K562 (cell line): ENCODE results near the gene TRPV5. TPM values are rescaled to one million over a fixed set of nuclear protein-coding genes. Genes with fewer than 3 reads are reported as not detected.

Experiments
- ATF6 ChIP-seq: sonication (generic); formaldehyde crosslinking; IDR thresholded peaks from 2 replicates; pipeline ENCODE4 v1.4.0; 2020; ENCODE audit warnings: mild to moderate bottlenecking, missing genetic modification reagents
- CBX2 ChIP-seq: fragments of 200-600 bp; sonication (generic); IDR thresholded peaks from one replicate; pipeline ENCODE4 v1.6.1; 2012; ENCODE audit warnings: mild to moderate bottlenecking, low read length, inconsistent platforms; ENCODE audit not compliant: insufficient read depth, poor library complexity, severe bottlenecking
- GTF3C2 ChIP-seq: IDR thresholded peaks from 3 replicates; pipeline ENCODE4 v1.6.1; 2011; ENCODE audit warnings: borderline replicate concordance, mild to moderate bottlenecking, moderate library complexity; ENCODE audit not compliant: insufficient read length; ENCODE audit errors: extremely low read depth
- HEY1 ChIP-seq: fragments of 250-450 bp; sonication (Bioruptor Pico); IDR thresholded peaks from 2 replicates; pipeline ENCODE4 v1.5.0; 2020; ENCODE audit warnings: mild to moderate bottlenecking, moderate library complexity, borderline replicate concordance
- HOMEZ ChIP-seq: fragments of 250-450 bp; sonication (Bioruptor Pico); IDR thresholded peaks from 2 replicates; pipeline ENCODE4 v1.4.0; 2020; ENCODE audit warnings: mild to moderate bottlenecking, moderate library complexity
- KDM1A ChIP-seq, 2 experiments: fragments of 450-650 bp; IDR thresholded peaks; 2 replicates each; pipeline ENCODE4 v1.6.1; 2016; ENCODE audit warnings: mild to moderate bottlenecking in 2 of 2
- MITF ChIP-seq: IDR thresholded peaks from 2 replicates; pipeline ENCODE4 v1.6.1; 2014; ENCODE audit warnings: antibody characterized with exemption
- NFYB ChIP-seq: IDR thresholded peaks from 2 replicates; pipeline ENCODE4 v1.6.1; 2011; ENCODE audit warnings: mild to moderate bottlenecking, moderate library complexity; ENCODE audit not compliant: insufficient read length; ENCODE audit errors: extremely low read depth
- SMAD3 ChIP-seq: fragments of 450-650 bp; formaldehyde crosslinking; conservative IDR thresholded peaks from 2 replicates; pipeline ENCODE4 v1.4.0; 2020; ENCODE audit warnings: mild to moderate bottlenecking
- SP2 ChIP-seq: IDR thresholded peaks from 2 replicates; pipeline ENCODE4 v1.6.1; 2011; ENCODE audit warnings: mild to moderate bottlenecking, low read depth, low read length, moderate library complexity; ENCODE audit not compliant: poor library complexity, severe bottlenecking; ENCODE audit errors: extremely low read depth
- ZMIZ1 ChIP-seq, 2 experiments: fragments of 150-350 bp in 1 of 2; IDR thresholded peaks; 2 replicates each; pipeline ENCODE4 v1.6.1; 2012 to 2016; ENCODE audit warnings: low read depth in 2 of 2, low read length in 2 of 2, mild to moderate bottlenecking in 1 of 2, moderate library complexity in 1 of 2
- ZNF121 ChIP-seq: sonication (generic); formaldehyde crosslinking; conservative IDR thresholded peaks from 2 replicates; pipeline ENCODE4 v1.8.0; 2022; ENCODE audit warnings: missing genetic modification reagents
- ZNF174 ChIP-seq: fragments of 250-450 bp; sonication (Bioruptor Pico); IDR thresholded peaks from 2 replicates; pipeline ENCODE4 v1.4.0; 2020; ENCODE audit warnings: mild to moderate bottlenecking
- ZNF583 ChIP-seq: fragments of 250-450 bp; sonication (Bioruptor Pico); IDR thresholded peaks from 2 replicates; pipeline ENCODE4 v1.4.0; 2020
- polyA plus RNA-seq, 8 experiments: library from polyadenylated mRNA; depleted of rRNA in 4 of 8; stranded (reverse) in 5 of 8; unstranded in 3 of 8; fragments of >200 nt; fragmentation: Nextera tagmentation in 2 of 8; fragmentation: Illumina TruSeq in 1 of 8; extraction: Ambion mirVana in 2 of 8; extraction: Trizol in 1 of 8; gene quantifications; 2 replicates each; pipeline versions ENCODE4 v1.2.1 to v1.2.3, GENCODE V29; 2011 to 2014; ENCODE audit warnings: inconsistent platforms in 1 of 8, missing spikeins in 1 of 8
- total RNA-seq, 7 experiments: library from RNA; depleted of rRNA in 6 of 7; stranded (reverse); fragments of >200 nt in 6 of 7; fragmentation: Illumina TruSeq in 2 of 7; extraction: Trizol in 2 of 7; gene quantifications; 2 replicates each; pipeline versions ENCODE4 v1.2.1 to v1.2.3, GENCODE V29; 2011 to 2021; ENCODE audit warnings: low replicate concordance in 1 of 7

TRPV5 gene
- total and polyA plus RNA-seq, 9 of the 15 experiments (the other 6 are each of a cell fraction or from before 2014, with no cell fraction given), result not detected

- TF ChIP-seq ATF6 (CRISPR knock-in tag) (no peak), MITF (peak; percentile 87), ZNF174 (no peak), HOMEZ (CRISPR knock-in tag) (no peak), ZMIZ1 (IDR thresholded peaks at IDR 0.05; ENCODE audit: low read depth in 2 of 2, low read length in 2 of 2) (no peak), SMAD3 (CRISPR knock-in tag) (no peak), ZNF121 (no peak), GTF3C2 (no peak), SP2 (no peak), NFYB (no peak), HEY1 (CRISPR knock-in tag) (no peak), KDM1A (IDR thresholded peaks at IDR 0.05) (peak; percentile 76 to 85), CBX2 (no peak), ZNF583 (CRISPR knock-in tag) (no peak)
Observed at GRCh38 chr7:142964502-142965246, 31.1 kb upstream of the TRPV5 start (continued).
